GM12872 (cell line): ENCODE measurements around the gene IFIT1.

Source experiments
- TF ChIP-seq, protein P1 (sequence below): IDR thresholded peaks from 3 replicates; pipeline ENCODE4 v1.5.1; 2011; ENCODE audit warnings: low read depth, mild to moderate bottlenecking, low read length, moderate library complexity; ENCODE audit not compliant: insufficient read depth

Gene IFIT1

DNA sequence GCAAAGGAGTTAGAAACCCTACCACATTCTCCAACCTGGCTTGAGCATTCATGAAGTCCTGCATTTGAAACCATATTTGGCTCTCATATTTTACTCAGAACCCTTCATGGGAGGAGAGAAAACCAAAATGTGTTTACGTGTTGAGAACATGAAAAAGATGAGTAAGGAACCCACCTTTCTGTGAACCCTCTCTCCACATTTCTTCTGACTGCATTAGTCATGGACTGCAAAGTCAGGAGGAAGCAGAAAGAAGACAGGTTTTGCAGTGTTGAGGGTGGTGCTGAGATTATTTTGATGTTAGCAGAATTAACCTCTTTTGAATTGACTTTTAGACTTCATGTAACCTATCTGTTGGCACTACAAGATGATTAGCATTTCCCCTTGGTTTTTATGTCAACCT is 9.7 kb upstream of the IFIT1 start:
- TF ChIP-seq, protein P1, sequence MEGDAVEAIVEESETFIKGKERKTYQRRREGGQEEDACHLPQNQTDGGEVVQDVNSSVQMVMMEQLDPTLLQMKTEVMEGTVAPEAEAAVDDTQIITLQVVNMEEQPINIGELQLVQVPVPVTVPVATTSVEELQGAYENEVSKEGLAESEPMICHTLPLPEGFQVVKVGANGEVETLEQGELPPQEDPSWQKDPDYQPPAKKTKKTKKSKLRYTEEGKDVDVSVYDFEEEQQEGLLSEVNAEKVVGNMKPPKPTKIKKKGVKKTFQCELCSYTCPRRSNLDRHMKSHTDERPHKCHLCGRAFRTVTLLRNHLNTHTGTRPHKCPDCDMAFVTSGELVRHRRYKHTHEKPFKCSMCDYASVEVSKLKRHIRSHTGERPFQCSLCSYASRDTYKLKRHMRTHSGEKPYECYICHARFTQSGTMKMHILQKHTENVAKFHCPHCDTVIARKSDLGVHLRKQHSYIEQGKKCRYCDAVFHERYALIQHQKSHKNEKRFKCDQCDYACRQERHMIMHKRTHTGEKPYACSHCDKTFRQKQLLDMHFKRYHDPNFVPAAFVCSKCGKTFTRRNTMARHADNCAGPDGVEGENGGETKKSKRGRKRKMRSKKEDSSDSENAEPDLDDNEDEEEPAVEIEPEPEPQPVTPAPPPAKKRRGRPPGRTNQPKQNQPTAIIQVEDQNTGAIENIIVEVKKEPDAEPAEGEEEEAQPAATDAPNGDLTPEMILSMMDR, result no peak

DNA sequence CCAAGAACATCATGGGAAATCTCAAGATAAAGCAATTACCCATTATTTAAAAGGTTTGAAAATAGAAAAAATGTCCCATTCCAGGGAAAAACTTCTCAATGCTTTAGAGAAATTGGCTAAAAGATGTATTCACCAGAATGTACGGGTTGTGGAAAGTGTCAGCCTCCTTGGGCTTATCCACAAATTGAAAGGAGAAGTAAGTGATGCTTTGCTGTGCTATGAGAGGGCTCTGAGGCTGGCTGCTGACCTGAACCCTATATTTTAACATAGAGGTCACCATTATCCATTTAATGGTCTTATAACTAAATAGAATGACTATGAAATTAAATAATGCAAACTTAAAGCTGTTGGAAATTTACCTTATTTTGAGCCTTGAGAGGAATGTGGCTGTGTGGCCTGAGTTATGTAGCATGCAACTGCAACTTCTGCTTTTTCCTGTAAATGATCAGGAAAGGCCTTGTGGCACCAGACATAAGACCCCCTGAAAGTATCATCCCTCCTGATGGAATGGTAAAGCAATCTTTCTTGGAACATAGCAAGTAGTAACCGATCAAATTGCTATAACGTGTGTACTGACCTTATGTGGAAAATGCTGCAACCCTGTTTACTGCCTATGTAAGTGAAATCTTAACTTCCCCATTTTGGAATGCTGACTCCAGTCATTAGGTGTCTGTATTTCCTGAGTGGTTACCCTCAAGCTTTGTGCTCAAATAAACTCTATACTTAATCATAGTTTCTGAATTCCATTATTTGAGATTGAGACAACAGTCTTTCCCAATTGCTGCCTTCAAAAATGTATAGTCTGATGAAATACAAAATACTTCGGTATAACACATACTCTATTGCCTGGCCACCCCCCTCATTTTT is 7.7 kb upstream of the IFIT1 start:
- TF ChIP-seq, protein P1, result no peak

DNA sequence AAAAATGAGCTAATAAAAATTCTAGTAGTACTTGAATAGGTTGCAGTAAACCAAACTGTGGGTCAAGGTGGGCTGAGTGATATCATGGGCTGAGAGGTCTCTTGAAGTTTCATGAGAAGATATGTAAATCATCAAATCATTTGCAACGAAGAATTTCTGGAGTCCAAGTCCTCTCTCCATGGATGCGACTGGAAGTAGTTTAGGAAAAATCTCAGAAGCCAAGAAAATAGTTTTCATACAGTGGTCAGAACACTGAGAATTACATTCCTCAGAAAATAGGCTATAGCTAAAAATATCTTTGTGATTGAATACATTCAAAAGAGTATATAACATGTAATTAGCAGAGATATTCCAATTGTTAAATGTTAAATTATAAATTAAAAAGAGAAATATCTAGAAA is 3.6 kb upstream of the IFIT1 start:
- TF ChIP-seq, protein P1, result no peak

DNA sequence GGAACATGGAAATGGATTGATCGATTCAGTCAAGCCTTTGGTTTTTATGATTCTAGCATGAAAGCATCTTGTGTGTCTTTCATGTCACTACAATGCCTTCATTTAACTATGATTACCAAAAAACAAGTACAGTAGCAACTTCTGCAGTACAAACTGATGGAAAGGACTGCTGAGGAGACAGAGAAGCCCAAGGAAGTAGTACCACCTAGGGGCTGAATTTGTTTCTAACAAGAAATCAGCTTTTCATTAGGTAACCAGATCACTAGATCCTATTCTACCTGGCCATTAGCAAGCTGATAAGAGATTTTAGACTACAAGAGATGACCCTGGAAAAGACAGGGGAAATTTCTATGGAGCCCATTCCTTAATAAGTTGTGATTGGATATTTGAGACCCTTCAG is 3.2 kb upstream of the IFIT1 start:
- TF ChIP-seq, protein P1, result peak; percentile 44; the same call in 2 of the 3 replicates

DNA sequence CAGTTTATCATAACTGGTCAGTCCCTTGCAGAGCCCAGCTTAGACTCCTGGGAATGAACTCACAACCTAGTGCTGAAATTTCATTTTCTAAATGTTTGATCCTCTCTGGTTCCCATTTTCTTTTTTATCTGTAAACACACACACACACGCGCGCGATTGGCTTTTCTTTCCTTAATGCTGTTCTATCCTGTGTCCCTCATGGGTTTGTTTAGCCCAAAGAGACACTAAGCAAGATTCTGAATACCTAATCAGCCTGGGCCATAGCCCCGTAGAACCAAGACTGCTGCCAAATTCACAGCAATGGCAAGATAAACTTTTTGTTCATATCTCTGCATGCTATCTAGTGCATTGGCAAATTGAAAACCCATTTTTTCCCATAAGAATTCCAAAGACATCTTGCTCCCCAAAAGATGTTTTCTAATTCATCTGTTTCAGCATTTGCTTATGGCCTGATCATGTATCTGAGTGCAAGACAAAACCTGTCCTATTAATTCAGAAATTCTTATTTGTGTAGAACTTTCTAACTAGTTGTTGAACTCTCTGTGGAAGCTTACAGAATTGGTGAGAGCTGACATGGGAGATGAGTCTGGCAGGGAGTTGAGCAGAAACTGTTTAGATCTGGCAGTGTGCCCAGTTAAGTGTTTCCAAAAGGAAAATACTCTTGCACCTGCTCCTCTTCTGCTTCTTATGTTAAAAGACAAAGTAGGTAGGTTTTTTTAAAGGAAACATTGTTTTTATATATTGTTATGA is 1.8 kb upstream of the IFIT1 start:
- TF ChIP-seq, protein P1, result no peak

DNA sequence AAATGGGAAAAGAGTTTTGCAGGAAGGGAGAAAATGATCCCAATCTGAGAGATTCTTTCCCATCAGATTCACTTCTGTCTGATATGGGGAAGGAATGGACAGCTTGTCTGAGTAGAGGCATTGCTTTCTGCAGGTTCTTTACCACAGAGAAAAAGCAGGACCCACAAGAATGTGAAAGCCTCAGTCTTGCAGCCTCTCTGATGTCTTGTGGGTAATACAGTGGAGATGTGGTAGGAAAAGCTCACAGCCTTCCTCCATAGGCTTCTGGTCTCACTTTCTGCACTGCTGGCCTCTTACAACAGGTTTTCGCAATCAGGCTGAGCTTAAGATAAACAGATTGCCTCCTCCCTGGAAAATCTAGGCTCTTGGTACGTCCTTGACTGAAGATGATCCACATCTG is 551 bp downstream of the IFIT1 start:
- TF ChIP-seq, protein P1, result no peak

DNA sequence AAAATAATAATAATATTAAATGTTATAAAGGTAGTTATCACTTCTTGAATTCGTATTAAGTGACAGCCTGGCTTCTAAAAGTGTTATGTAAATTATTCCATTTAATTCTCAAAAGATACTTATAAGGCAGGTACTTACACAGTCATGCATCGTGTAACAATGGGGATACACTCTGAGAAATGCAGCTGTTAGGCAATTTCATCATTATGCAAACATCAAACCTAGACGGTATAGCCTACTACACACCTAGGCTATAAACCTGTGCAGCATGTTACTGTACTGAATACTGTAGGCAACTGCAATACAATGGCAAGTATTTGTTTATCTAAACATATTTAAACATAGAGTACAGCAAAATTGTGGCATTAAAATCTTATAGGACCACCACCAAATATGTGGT is 1.5 kb downstream of the IFIT1 start:
- TF ChIP-seq, protein P1, result no peak
